HG02588 (cell line): ENCODE measurements around the gene GTPBP6.
A peak's percentile ranks its signal among the peaks of the same experiment; 100 is the strongest.
"Not testable (repeated sequence)": the region's sequence is repeated elsewhere in the genome, so short reads cannot be mapped to it uniquely, and the experiment has no call there.

Experiments used
- ATAC-seq: cut with Tn5 transposase; IDR thresholded peaks from one replicate; pipeline ENCODE4 v1.9.1; 2021; ENCODE audit warnings: mild to moderate bottlenecking, moderate library complexity; ENCODE audit not compliant: unreplicated experiment

Gene GTPBP6

DNA sequence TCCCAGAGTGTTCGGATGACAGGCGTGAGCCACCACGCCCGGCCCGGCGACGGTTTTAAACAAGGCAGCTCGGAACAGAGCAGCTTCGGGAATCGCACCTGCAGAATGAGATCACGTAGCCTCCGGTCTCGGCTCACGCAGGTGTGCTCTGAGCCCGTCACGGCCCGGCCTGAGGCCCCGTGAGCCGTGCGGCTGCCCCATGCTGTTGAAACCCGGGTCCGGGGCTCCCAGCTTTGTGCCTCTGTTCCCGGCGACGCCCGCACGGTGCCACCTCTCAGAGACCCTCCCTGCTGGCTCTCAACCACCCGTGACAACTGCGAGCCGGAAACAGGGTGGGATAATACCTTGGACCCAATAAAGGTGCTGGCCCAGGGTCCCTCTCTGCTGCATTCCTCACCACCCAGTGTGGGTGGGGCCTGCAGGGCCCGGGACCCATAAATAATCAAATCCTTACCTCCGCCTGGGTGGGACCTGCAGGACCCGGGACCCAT, 50.8 kb downstream of the GTPBP6 start:
- ATAC-seq, result no peak

GRCh38 chrX:265502-265901, 53.1 kb downstream of the GTPBP6 start:
- no peak for ATAC-seq

GRCh38 chrX:264634-265455, 53.8 kb downstream of the GTPBP6 start:
- ATAC-seq, result no peak

DNA sequence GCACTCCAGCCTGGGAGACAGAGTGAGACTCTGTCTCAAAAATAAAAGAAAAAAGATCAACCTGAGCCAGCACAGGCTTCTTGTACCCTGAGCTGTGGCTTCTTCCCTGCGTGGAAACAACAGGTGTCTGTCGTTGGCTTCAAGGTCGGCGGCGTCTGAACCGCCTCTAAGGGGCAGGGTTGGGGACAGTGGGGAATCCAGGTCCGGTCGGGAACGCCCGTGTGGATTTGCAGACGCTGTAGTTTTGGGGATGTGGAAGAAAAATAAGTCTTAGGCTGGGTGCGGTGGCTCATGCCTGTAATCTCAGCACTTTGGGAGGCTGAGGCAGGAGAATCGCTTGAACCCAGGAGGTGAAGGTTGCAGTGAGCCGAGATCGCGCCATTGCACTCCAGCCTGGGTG, 54.6 kb downstream of the GTPBP6 start:
- not testable (repeated sequence) for ATAC-seq

DNA sequence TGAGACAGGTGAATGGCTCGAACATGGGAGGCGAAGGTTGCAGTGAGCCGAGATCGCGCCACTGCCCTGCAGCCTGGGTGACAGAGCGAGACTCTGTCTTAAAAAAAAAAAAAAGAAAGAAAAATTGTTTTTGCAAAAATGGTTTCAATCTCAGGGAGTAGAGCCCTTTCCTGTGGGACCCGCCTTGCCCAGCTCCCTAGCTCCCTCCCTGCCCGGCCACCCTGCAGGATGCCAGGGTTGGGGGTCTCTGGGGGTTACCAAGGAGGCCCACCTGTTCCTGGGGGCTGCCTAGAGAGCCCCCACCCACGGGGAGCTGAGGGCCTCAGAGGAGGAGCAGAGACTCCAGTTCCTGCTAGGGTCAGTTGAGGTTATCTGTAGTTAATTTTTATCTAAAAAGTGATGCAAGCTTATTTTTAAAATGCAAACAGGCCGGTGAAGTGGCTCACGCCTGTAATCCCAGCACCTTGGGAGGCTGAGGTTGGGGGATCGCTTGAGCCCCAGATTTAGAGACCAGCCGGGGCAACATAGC, 56.2 kb downstream of the GTPBP6 start:
- peak; percentile 70 for ATAC-seq

DNA sequence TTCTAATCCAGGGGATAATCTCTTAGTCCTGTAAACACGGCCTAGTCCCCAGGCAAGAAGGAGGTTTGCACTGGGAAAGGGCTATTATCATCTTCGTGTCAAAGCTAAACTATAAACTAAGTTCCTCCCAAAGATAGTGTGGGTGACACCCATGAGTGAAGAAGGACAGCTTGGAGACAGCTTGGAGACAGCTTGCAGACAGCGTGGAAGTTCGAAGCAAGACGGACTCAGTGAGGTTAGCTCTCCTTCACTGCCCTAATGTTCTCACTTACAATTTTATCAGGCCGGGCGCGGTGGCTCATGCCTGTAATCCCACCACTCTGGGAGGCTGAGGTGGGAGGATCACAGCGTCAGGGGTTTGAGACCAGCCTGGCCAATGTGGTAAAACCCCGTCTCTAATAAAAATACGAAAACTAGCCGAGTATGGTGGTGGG, 56.7 kb downstream of the GTPBP6 start:
- no peak for ATAC-seq

GRCh38 chrX:261167-261918, 57.3 kb downstream of the GTPBP6 start:
- ATAC-seq, result no peak

DNA sequence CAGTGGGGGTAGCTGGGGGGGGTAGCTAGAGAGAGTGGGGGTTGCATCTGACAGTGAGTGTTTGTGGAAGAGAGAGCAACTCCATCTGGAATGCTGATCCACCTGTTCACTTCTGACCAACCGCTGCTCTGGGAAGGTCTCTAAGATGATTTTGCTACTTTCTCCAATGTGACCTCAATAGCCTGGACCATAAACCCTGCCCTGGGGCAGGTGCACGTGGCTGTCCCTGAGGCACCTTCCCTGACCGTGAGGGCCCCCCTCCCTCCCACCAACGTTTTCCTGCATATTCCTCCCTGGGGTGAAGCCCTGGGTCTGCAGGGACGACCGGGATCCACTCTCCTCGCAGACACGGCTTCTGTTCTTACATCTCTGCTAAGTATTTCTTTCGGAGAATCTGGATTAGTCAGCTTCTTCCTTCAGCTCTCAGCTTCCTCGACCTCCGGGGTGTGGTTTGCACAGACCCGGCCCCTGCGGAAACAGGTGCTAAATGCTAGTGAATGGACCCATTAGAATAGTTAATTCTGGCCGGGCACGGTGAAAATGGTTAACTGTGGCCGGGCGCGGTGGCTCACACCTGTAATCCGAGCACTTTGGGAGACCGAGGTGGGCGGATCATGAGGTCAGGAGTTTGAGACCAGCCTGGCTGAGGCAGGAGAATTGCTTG, 58.8 kb downstream of the GTPBP6 start:
- no peak for ATAC-seq

DNA sequence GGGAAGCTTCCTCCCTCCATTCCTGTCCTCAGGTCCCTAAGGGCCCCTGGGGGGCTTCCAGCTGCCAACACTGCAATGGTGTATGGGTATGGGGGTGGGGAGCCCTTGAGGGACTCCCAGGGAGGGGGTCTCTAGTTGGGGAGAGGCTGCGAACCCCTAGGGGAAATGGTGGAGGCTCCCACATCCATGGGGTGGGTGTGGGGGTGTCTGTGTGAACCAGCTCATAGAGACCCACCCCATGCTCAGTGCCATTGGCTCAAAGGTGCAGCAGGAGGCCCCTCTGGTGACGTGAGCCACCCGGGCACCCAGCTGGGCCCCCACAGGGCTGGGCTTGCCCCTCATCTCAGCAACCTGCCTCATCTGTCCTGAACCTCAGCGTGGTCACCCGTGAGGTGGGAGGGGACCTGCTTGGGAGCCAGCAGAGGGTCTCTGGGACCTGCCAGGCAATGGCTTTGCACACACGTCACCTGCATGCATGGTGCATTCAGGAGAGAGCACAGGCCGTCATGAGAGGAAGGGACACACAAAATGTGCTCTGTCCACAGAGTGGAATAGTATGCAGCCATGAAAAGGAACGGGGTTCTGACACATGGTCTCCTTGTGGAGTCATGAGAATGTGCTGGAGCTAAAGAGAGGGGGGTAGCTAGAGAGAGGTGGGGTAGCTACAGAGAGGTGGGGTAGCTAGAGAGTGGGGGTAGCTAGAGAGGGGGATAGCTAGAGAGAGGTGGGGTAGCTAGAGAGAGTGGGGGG, 60.1 kb downstream of the GTPBP6 start:
- ATAC-seq, result no peak

DNA sequence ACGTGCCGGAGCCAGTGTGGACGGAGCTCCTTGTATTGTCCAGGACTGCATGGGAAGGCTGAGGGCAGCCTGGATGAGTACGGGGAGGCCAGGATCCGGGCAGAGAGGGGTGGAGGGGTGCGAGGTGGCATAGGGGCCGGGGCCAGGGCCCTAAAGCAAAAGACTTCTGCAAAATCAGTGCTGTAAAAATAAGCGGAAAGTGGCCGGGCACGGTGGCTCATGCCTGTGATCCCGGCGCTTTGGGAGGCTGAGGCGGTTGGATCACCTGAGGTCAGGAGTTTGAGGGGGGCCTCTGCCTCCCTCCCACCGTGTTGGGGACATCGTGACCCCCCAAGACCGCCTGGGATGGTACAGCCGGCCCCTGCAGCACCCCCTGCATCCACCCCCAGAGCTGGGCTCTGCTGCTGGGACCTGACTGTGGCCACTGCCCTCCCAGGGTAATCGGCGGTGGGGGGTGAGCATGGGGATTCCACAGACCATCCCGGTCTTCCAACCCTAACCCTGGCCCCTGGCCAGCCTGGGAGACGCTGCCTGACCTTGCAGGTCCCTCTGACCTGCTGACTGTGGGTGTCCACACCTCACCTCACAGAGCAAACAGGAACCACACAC, 60.8 kb downstream of the GTPBP6 start:
- no peak for ATAC-seq

DNA sequence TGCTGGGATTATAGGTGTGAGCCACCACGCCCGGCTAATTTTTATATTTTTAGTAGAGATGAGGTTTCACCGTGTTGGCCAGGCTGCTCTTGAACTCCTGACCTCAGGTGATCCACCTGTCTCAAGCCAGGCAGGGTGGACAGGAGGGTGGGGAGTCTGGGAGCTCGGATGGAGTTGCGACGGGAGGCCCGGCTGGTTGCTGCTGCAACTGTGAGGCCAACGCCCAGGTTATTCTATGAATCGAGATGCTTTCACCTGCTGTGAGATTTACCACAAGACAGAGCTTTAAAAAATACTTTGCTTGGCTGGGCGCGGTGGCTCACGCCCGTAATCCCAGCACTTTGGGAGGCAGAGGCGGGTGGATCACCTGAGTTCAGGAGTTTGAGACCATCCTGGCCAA, 61.5 kb downstream of the GTPBP6 start:
- ATAC-seq, result not testable (repeated sequence)

- no peak for ATAC-seq
Measured at GRCh38 chrX:255923-256331, 62.7 kb downstream of the GTPBP6 start.
